GM12892 (cell line): Measurements from ENCODE around the gene CCDC175.

ENCODE experiments used
- POLR2A ChIP-seq: IDR thresholded peaks from 2 replicates; pipeline ENCODE4 v1.6.1; 2011; ENCODE audit warnings: low read depth, low read length, control low read depth
- POLR2AphosphoS5 ChIP-seq: IDR thresholded peaks from 2 replicates; pipeline ENCODE4 v1.6.1; 2011; ENCODE audit warnings: low read depth, low read length, control low read depth
- TAF1 ChIP-seq: IDR thresholded peaks from 2 replicates; pipeline ENCODE4 v1.6.1; 2011; ENCODE audit warnings: low read depth, mild to moderate bottlenecking, control low read depth, low read length, borderline replicate concordance

DNA sequence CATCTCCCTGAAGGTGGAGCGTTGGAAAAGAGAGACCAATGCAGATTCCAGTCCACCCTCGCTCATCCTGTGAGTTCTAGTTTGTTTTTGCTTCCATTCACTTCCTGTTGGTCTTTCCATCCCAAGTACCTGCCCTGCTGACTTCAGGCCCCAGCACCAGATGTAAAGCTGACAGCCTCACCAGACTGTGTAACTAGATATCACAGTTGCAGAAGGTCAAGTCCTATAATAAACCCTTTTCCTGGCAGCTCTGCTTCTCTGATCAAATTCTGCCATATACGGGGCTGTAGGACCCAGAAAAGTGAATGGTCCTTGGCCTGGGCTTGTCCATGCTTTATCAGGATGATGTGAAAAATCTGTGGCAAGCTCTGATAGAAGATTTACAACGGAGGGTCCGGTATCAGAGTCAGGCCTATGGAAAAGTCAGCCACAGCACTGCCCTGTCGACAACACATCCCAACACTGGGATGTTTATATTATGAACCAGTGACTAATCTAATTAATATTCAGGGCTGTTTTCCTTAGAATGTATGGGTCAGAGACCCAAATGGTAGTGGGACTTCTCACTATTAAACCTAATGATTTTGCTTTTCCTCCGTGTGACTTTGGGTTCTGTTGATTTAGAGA, 42.1 kb downstream of the CCDC175 start:
- TF ChIP-seq POLR2A (no peak), POLR2AphosphoS5 (no peak), TAF1 (no peak)
